ENCODE results near the gene ACAA1. TPM values are rescaled to one million over a fixed set of nuclear protein-coding genes. Genes with fewer than 3 reads are reported as not detected.
"Not testable (repeated sequence)": the region's sequence is repeated elsewhere in the genome, so short reads cannot be mapped to it uniquely, and the experiment has no call there.

Gene ACAA1
- total and polyA plus RNA-seq, 2 donors = 33.3 to 75.2 TPM

DNA sequence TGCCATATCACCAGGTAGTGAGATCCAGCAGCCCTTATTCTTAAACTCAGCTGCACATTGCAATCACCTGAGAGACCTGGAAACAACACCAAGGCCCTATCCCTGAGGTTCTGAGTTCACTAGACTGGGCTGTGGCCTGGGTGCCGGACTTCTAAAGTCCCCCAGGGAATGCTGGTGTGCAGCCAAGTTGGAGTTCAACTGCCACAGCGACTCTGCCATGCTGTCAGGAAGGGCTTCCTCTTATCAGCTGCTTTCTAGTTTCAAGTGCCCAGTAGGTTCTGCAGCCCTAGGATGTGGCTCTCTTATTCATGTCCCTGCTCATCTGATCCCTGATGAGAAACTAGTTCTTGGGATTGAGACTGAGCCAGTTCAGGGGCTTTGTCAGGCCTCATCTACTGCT, 47.8 kb downstream of the ACAA1 start:
- Histone ChIP-seq H3K4me3 (ENCODE audit: low read length in 2 of 2) (no peak overlapping the region), H3K27ac (ENCODE audit: low read depth in 1 of 2, low read length in 1 of 2) (no peak overlapping the region), H3K9me3 (ENCODE audit: control insufficient read depth in 2 of 2, insufficient read depth in 1 of 2, low read length in 1 of 2) (no peaks in the 10 kb centered on the region), H3K4me1 (ENCODE audit: control insufficient read depth in 2 of 2, insufficient read depth in 2 of 2, low read length in 2 of 2) (peaks cover 0 to 4% of the 10 kb centered on the region in 2 donors), H3K36me3 (ENCODE audit: control insufficient read depth in 2 of 2, insufficient read depth in 2 of 2, low read length in 1 of 2) (no peaks in the 10 kb centered on the region), H3K27me3 (ENCODE audit: control insufficient read depth in 2 of 2, insufficient read depth in 1 of 2, low read length in 1 of 2) (no peaks in the 10 kb centered on the region)
- 96% methylated on average over 2 of the region's 2 CpGs for WGBS
- no peak for DNase-seq (ENCODE audit: low read depth in 6 of 9, low spot score in 9 of 9)

DNA sequence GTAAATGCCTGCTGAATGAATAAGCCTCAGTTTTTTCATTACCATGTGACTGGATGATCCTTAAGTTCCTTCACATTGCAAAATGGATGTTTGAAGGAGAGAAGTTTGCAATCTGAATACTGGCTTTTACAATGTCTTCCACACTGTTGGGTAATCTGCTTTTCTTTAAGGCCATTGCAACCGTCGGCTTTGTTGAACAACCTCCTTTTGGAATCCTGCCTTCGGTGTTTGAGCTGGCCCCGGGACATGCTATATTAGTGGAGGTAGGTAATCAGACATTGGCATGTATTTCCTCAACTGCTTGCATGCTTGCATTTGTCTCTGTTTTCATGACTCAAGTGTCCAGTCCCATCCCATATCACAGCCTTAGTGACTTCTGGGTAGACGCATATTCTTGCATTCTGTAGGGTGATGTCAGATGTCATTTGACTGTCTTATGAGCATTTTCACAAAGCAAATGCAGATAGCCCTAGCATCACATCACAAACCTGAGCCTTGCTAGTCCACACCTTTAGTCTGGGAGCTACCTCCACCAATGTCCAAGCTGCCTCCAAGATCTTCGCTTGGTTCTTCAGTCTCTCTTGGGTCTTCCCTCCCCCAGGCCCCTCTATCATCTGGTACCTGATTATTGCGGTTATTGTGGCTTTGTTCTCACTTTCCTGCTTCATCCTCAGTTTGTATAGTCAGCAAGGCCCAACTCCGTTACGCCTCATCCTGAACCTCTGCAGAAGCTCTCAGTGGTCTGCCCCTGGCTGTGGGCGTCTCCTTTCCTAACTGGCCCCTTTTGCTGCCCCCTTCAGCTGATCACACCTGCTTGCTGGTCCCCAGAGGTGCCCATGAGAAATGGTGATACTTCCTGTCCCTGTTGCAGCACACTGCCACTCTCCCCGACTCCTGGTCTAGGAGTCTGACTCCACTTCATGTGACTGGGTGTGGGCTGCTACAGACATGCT, 48.5 kb downstream of the ACAA1 start:
- H3K27me3 ChIP-seq (ENCODE audit: control insufficient read depth in 2 of 2, insufficient read depth in 1 of 2, low read length in 1 of 2) = no peaks in the 10 kb centered on the region
- no peak for DNase-seq (ENCODE audit: low read depth in 6 of 9, low spot score in 9 of 9)
- 94% methylated on average over 11 of the region's 11 CpGs for WGBS

DNA sequence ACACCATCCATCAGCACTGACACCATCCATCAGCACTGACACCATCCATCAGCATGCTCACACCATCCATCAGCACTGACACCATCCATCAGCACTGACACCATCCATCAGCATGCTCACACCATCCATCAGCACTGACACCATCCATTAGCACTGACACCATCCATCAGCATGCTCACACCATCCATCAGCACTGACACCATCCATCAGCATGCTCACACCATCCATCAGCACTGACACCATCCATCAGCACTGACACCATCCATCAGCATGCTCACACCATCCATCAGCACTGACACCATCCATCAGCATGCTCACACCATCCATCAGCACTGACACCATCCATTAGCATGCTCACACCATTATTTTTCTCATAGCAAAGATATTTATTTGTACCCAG, 49.6 kb downstream of the ACAA1 start:
- not testable (repeated sequence) for H3K27me3 ChIP-seq (ENCODE audit: control insufficient read depth in 2 of 2, insufficient read depth in 1 of 2, low read length in 1 of 2); DNase-seq (ENCODE audit: low read depth in 6 of 9, low spot score in 9 of 9)

More for the DNA sequence above, 48.5 kb downstream of the ACAA1 start:
- peaks cover 2 to 5% of the 10 kb centered on the region in 2 donors for H3K9me3 ChIP-seq (ENCODE audit: control insufficient read depth in 2 of 2, insufficient read depth in 1 of 2, low read length in 1 of 2)
- H3K27ac ChIP-seq (ENCODE audit: low read depth in 1 of 2, low read length in 1 of 2) = no peak overlapping the region
- peaks cover 0 to 4% of the 10 kb centered on the region in 2 donors for H3K4me1 ChIP-seq (ENCODE audit: control insufficient read depth in 2 of 2, insufficient read depth in 2 of 2, low read length in 2 of 2)
- no peaks in the 10 kb centered on the region for H3K36me3 ChIP-seq (ENCODE audit: control insufficient read depth in 2 of 2, insufficient read depth in 2 of 2, low read length in 1 of 2)
- H3K4me3 ChIP-seq (ENCODE audit: low read length in 2 of 2) = no peak overlapping the region

DNA sequence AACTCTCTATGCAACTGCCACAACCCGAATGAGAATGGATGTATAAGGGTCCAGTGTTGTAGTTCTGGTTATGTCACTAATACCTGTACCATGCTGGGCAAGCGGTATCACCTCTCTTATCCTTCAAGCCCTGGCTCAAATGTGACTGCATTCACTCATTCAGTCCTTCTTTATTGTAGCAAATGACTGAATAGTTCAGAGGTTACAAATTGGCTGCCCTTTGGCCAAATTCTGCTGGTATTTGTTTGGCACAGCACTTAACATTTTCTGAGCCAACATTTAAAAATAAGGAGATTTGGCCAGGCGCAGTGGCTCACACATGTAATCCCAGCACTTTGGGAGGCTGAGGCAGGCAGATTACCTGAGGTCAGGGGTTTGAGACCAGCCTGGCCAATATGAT, 50.4 kb downstream of the ACAA1 start:
- no peak overlapping the region for H3K27ac ChIP-seq (ENCODE audit: low read depth in 1 of 2, low read length in 1 of 2)
- peaks cover 2 to 5% of the 10 kb centered on the region in 2 donors for H3K9me3 ChIP-seq (ENCODE audit: control insufficient read depth in 2 of 2, insufficient read depth in 1 of 2, low read length in 1 of 2)
- H3K4me1 ChIP-seq (ENCODE audit: control insufficient read depth in 2 of 2, insufficient read depth in 2 of 2, low read length in 2 of 2) = peaks cover 0 to 4% of the 10 kb centered on the region in 2 donors
- DNase-seq (ENCODE audit: low read depth in 6 of 9, low spot score in 9 of 9) = no peak
- 98% methylated on average over 3 of the region's 3 CpGs for WGBS
- no peaks in the 10 kb centered on the region for H3K36me3 ChIP-seq (ENCODE audit: control insufficient read depth in 2 of 2, insufficient read depth in 2 of 2, low read length in 1 of 2)
- no peak overlapping the region for H3K4me3 ChIP-seq (ENCODE audit: low read length in 2 of 2)
- no peaks in the 10 kb centered on the region for H3K27me3 ChIP-seq (ENCODE audit: control insufficient read depth in 2 of 2, insufficient read depth in 1 of 2, low read length in 1 of 2)

More for the DNA sequence above, 49.6 kb downstream of the ACAA1 start:
- H3K36me3 ChIP-seq (ENCODE audit: control insufficient read depth in 2 of 2, insufficient read depth in 2 of 2, low read length in 1 of 2); H3K4me1 ChIP-seq (ENCODE audit: control insufficient read depth in 2 of 2, insufficient read depth in 2 of 2, low read length in 2 of 2); H3K27ac ChIP-seq (ENCODE audit: low read depth in 1 of 2, low read length in 1 of 2); H3K9me3 ChIP-seq (ENCODE audit: control insufficient read depth in 2 of 2, insufficient read depth in 1 of 2, low read length in 1 of 2); H3K4me3 ChIP-seq (ENCODE audit: low read length in 2 of 2): not testable (repeated sequence)

DNA sequence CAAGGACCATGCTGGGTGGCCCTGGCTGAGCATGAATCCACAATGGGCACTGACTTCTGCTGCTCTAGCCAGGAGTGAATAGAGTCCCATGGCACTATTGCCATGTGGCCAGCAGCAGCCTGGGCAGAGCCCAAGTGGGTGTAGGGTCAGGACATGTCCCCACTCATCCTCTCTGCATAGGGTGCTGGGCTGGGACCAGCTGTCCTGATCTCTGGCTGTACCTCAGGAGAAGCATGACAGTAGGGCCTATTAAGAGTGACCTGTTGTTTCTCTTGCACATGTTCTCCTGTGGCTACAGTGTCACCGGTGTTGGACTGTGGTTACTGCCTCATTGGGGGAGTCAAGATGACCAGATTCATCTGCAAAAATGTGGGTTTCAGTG, 51.0 kb downstream of the ACAA1 start:
- 97% methylated on average over 1 of the region's 1 CpG for WGBS
- Histone ChIP-seq H3K27ac (ENCODE audit: low read depth in 1 of 2, low read length in 1 of 2) (no peak overlapping the region), H3K36me3 (ENCODE audit: control insufficient read depth in 2 of 2, insufficient read depth in 2 of 2, low read length in 1 of 2) (no peaks in the 10 kb centered on the region), H3K27me3 (ENCODE audit: control insufficient read depth in 2 of 2, insufficient read depth in 1 of 2, low read length in 1 of 2) (no peaks in the 10 kb centered on the region), H3K9me3 (ENCODE audit: control insufficient read depth in 2 of 2, insufficient read depth in 1 of 2, low read length in 1 of 2) (peaks cover 2 to 5% of the 10 kb centered on the region in 2 donors), H3K4me1 (ENCODE audit: control insufficient read depth in 2 of 2, insufficient read depth in 2 of 2, low read length in 2 of 2) (peaks cover 0 to 4% of the 10 kb centered on the region in 2 donors), H3K4me3 (ENCODE audit: low read length in 2 of 2) (no peak overlapping the region)
- no peak for DNase-seq (ENCODE audit: low read depth in 6 of 9, low spot score in 9 of 9)

DNA sequence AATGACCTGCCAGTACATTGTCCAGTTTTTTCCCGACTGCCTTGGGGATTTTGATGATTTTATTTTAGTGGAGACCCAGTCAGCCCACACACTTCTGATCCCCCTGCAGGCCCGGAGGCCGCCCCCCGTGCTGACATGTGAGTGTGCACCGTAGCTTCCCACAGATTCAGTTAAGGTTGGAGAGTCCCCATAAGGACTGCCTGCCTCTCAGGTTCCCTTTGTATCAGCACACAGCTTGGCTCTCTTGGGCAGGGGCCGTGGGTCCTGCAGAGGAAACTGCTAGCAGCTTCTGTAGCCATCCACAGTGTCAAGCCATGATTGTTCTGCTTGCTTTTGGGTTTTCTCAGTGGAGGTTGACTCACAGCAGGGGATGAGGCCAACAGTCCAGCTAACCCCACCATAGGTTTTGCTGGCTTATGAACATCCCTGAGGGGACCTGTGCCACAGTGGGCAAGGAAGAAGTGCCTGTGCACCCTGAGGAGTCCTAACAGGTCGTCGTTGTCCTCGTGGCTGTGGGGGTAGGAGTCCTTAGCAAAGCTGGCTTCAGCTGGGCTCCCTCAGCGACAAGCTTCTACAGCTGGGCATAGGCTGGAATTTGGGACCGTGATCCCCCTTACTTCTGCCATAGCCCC, 51.5 kb downstream of the ACAA1 start:
- peaks cover 0 to 4% of the 10 kb centered on the region in 2 donors for H3K4me1 ChIP-seq (ENCODE audit: control insufficient read depth in 2 of 2, insufficient read depth in 2 of 2, low read length in 2 of 2)
- no peak for DNase-seq (ENCODE audit: low read depth in 6 of 9, low spot score in 9 of 9)
- peaks cover 2 to 5% of the 10 kb centered on the region in 2 donors for H3K9me3 ChIP-seq (ENCODE audit: control insufficient read depth in 2 of 2, insufficient read depth in 1 of 2, low read length in 1 of 2)
- 95% methylated on average over 11 of the region's 11 CpGs for WGBS
- no peak overlapping the region for H3K4me3 ChIP-seq (ENCODE audit: low read length in 2 of 2)
- no peak overlapping the region for H3K27ac ChIP-seq (ENCODE audit: low read depth in 1 of 2, low read length in 1 of 2)
- H3K27me3 ChIP-seq (ENCODE audit: control insufficient read depth in 2 of 2, insufficient read depth in 1 of 2, low read length in 1 of 2) = no peaks in the 10 kb centered on the region
- H3K36me3 ChIP-seq (ENCODE audit: control insufficient read depth in 2 of 2, insufficient read depth in 2 of 2, low read length in 1 of 2) = no peaks in the 10 kb centered on the region

DNA sequence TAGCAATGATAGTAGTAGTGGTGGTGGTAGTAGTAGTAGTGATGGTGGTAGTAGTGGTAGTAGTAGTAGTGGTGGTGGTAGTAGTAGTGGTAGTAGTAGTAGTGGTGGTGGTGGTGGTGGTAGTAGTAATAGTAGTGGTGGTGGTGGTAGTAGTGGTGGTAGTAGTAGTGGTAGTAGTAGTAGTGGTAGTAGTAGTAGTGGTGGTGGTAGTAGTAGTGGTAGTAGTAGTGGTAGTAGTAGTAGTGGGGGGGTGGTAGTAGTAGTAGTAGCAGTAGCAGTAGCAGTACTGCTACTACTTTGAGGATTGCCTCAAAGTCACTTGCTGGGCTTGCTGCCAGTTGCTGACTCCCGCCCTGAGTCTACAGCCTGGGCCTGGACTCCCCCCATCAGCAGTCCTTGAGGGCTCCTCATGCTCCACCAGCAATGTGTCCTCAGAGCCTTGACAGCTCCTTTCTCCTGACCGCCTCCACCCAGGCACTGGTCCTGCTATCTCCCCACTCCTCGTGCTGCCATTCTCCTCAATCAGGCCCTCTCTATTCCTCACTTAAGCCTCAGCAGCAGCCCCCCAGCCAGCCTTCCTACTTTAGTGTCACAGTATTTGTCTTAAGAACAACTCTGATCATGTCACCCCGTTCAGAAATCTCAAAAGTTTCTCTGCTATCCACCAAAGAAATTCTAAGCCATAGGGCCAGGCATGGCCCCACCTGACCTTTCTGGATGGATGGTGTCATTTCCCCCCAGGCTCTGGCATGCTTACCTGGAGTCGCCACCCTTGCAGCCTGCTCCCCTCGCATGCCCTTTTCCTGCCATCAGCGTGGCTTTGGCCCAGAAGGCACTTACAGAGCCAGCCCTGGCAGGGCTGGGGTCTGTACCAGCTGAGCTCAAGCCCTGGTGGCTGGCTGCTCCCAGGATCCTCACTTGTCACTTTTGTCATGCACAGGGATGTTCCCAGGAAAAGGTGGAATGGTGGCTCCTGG, 52.3 kb downstream of the ACAA1 start:
- no peaks in the 10 kb centered on the region for H3K27me3 ChIP-seq (ENCODE audit: control insufficient read depth in 2 of 2, insufficient read depth in 1 of 2, low read length in 1 of 2)
- peaks cover 0 to 4% of the 10 kb centered on the region in 2 donors for H3K4me1 ChIP-seq (ENCODE audit: control insufficient read depth in 2 of 2, insufficient read depth in 2 of 2, low read length in 2 of 2)
- no peak overlapping the region for H3K4me3 ChIP-seq (ENCODE audit: low read length in 2 of 2)
- H3K36me3 ChIP-seq (ENCODE audit: control insufficient read depth in 2 of 2, insufficient read depth in 2 of 2, low read length in 1 of 2) = no peaks in the 10 kb centered on the region
- WGBS = 82% methylated on average over 7 of the region's 7 CpGs
- no peak overlapping the region for H3K27ac ChIP-seq (ENCODE audit: low read depth in 1 of 2, low read length in 1 of 2)
- peak in 1 of 9 donors; percentile 16 for DNase-seq (ENCODE audit: low read depth in 6 of 9, low spot score in 9 of 9)
- H3K9me3 ChIP-seq (ENCODE audit: control insufficient read depth in 2 of 2, insufficient read depth in 1 of 2, low read length in 1 of 2) = peaks cover 2 to 5% of the 10 kb centered on the region in 2 donors

DNA sequence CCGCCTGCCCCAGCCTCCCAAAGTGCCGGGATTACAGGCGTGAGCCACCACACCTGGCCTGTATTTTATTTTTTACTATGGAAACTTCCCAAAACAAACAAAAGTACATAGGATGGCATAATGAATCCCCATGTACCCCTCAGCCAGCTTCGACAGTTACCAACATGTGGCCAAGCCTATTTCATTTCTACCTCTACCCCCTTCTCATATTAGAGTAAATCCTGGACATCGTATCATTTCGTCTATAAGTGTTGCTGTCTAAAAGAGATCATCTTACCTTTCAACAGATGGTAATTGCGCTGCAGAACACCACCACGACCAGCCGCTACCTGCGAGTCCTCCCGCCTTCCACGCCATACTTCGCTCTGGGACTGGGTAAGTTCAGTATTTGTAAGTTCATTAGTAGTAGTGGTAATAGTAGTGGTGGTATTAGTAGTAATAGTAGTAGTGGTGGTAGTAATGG, 53.0 kb downstream of the ACAA1 start:
- Histone ChIP-seq H3K27ac (ENCODE audit: low read depth in 1 of 2, low read length in 1 of 2) (no peak overlapping the region), H3K4me1 (ENCODE audit: control insufficient read depth in 2 of 2, insufficient read depth in 2 of 2, low read length in 2 of 2) (peaks cover 0 to 2% of the 10 kb centered on the region in 2 donors), H3K27me3 (ENCODE audit: control insufficient read depth in 2 of 2, insufficient read depth in 1 of 2, low read length in 1 of 2) (no peaks in the 10 kb centered on the region), H3K4me3 (ENCODE audit: low read length in 2 of 2) (no peak overlapping the region), H3K9me3 (ENCODE audit: control insufficient read depth in 2 of 2, insufficient read depth in 1 of 2, low read length in 1 of 2) (peaks cover 2 to 5% of the 10 kb centered on the region in 2 donors), H3K36me3 (ENCODE audit: control insufficient read depth in 2 of 2, insufficient read depth in 2 of 2, low read length in 1 of 2) (no peaks in the 10 kb centered on the region)
- 98% methylated on average over 13 of the region's 13 CpGs for WGBS
- DNase-seq (ENCODE audit: low read depth in 6 of 9, low spot score in 9 of 9) = no peak

All from thymus (tissue), 11 donors.